HS-27A (cell line): ENCODE data around the gene TMPRSS7.
"Not testable (repeated sequence)": the region's sequence is repeated elsewhere in the genome, so short reads cannot be mapped to it uniquely, and the experiment has no call there.

Experiments
- DNase-seq: peaks from one replicate; pipeline ENCODE4 v3.0.0-alpha.2; 2012; ENCODE audit warnings: low read depth, missing footprints

Gene TMPRSS7

DNA sequence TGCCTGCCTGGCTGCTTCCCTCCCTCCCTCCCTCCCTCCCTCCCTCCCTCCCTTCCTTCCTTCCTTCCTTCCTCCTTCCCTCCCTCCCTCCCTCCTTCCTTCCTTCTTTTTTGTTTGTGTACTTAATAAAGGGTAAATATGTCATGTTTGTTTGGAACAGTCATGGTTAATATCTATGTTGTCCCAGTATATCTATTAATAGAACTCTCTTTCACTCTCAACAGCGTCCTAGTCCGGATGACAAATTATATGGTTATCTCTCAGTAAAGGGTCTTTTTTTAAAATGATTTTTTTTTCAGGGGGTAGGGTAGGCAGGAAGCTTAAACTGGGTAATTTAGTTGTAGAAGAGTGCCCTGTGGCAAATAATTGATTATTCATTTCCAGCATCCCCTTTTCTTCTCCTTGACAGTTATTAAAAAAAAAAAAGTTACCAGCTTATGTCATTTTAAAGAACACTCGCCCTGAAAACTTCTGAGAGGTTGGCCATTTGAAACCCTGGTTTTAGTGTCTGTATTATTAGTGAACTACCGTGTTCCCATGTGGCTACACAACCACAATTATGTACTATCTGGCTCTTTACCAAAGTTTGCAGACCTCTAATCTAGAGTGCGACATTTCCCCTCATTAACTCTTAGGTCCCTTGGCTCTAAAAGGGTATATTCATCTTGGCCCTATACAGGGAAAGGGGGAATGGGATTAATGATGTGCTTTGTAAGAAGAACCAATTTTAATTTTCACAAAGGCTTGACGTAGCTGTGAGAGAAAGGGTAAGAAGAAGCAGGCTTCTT, 22.1 kb upstream of the TMPRSS7 start:
- DNase-seq = no peak

DNA sequence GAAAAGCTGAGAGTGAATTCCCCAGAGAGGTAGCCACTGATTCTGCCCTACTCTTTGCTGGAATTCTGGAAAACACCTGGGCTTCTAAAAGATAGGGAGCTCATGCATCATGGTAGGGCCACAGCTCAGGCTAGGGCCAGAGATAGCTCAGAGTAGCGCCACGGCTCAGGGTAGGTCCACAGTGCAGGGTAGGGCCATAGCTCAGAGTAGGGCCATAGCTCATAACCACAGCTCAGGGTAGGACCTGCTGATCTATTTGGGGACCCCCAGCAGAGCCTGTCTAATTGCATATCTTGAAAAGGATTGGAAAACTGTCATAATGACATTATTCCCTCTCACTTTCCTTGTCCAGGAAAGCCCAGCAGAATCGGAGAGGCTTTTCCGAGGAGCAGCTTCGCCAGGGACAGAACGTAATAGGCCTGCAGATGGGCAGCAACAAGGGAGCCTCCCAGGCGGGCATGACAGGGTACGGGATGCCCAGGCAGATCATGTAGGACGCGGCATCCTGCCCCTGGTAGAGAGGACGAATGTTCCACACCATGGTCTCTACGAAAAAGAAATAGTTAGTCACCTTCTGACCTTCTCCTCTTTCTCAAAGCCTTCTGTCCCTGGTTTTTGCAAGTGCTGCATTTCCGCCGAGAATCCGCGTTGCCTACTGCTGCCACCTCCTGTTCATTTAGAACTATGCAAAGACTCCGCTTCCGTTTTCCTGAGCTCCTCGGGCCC, 21.3 kb upstream of the TMPRSS7 start:
- DNase-seq = no peak

DNA sequence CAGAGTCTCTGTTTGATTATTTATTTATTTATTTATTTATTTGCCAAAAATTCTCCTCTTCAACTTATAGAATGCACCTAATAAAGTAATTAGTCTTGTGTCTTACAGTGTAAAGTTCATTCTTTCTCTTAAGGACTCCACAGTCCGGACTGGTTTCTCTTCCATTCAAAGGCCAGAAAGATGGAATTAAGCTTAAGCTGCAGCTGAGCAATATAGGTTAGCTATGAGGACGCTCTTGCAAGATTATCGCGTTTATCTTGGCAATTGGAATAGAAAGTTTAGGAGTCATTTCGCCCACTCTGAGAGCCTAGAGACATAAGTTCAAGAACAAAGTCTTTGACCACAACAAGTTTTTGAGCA, 20.8 kb upstream of the TMPRSS7 start:
- no peak for DNase-seq

DNA sequence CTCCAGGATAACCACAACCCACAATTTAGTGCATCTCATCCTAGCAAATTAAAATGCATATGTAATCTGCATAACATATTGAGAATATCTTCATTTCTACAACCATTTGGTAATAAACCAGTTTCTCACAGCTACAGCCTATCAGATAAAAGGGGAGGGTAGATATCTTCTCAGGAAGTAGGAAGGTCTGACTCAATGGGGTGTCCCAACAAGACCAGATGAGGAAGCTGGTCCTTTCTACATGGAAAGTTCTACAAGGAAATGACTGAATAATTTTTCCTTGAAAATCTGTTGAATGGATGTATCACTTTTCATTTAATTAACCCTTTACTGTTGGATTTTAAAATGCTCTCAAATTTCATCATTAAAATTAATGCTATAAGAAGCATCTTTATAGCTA, 17.4 kb upstream of the TMPRSS7 start:
- no peak for DNase-seq

DNA sequence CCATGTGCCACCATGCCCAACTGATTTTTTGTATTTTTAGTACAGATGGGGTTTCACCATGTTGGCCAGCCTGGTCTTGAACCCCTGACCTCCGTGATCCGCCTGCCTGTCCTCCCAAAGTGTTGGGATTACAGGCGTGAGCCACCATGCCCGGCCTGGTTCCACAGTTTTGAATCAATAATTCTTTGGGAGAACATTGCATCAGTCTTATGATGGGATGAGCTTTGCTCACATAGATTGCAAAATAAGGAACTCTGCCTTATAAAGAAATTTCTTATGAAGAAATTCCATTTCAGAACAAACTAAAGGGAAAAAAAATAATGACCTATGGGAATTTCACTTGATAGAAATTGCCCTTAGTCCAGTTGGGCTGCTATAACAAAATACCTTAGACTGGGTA, 15.8 kb upstream of the TMPRSS7 start:
- DNase-seq = no peak

DNA sequence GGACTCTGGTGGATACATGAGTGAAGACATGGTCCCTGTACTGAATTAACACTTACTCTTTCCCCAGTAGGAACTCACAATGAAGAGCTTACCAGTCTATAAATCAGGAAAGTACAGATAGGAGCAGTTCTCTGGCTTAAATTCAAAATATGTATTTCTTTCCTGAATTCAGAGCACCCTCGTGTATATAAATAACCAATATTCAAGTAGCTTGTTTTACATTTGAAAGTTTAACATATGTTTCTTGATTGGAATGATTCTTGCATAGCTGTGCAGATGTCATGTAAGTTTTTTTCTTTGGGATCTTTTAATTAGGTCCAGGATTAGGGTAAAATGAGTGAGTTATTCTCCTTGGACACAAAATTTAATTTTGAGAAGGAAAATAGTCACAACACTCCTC, 14.8 kb upstream of the TMPRSS7 start:
- no peak for DNase-seq

DNA sequence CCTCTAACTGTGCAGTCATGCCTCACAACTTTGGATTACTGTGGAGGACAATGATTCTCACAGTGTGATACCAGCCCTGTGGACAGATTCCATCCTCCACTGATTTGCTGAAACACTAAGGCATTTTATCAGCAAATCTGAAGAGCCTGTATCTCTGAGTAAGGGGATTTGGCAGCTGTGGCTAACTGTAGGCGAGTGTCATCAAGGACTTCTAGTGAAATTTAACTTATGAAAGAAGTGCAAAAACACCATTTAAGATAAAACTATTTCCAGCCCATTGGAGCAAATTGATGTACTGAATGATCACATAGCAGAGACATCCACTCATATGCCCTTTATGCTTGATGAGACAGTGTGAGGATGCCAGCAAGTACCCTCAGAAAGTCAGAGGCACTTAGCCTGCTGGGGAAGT, 13.9 kb upstream of the TMPRSS7 start:
- DNase-seq = no peak

DNA sequence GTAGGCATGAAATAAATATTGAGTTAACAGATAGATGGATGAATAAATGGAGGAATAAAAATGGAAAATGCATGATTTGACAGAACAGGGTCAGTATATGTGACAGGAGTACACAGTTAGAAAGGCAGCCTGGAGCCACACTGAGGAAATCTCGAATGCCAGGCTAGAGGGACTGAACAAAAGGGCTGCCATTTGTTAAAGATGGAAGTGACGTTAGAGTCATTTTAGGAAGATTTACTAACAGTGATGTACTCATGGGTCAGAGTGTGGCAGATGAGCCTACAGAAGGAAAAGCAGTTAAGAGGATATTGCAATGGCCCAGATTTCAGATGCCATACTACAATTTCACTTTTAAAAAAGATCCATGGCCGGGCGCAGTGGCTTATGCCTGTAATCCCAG, 7.4 kb upstream of the TMPRSS7 start:
- DNase-seq = no peak

DNA sequence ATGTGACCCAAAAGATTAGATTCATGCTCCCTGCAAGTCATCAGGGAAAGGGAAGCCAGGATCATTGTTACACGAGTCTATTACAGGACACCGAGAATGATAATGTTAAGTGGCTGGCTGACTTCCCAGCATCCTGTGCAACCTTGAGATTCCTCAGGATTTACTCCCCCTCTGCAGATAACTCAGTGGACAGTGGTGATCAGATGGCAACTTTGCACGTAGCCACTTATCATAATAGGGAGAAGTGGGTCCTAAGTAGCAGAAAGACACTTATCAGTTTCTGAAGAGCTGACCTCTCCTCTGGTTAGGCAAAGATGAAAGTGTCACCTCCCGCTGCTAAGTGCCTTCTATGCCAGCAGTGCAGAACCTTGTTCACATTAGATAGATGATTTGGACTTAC, 6.7 kb upstream of the TMPRSS7 start:
- DNase-seq = no peak

DNA sequence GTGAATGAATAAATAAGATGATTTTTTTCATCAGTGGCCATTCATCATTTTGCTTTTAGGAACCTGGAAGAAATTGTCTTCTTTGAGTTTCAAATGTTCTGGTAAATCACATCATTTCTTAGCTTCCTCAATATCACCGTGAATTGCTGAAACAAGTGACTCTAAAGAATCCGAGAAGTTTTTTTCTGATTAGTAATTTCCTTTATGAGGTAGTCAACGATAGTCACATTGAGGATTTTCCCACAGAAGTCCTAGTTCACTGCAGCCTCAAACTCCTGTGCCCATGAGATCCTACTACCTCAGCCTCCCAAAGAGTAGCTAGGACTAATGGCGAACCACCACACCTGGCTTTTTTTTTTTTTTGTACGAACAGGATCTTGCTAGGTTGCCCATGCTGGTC, 3.6 kb upstream of the TMPRSS7 start:
- DNase-seq = no peak

DNA sequence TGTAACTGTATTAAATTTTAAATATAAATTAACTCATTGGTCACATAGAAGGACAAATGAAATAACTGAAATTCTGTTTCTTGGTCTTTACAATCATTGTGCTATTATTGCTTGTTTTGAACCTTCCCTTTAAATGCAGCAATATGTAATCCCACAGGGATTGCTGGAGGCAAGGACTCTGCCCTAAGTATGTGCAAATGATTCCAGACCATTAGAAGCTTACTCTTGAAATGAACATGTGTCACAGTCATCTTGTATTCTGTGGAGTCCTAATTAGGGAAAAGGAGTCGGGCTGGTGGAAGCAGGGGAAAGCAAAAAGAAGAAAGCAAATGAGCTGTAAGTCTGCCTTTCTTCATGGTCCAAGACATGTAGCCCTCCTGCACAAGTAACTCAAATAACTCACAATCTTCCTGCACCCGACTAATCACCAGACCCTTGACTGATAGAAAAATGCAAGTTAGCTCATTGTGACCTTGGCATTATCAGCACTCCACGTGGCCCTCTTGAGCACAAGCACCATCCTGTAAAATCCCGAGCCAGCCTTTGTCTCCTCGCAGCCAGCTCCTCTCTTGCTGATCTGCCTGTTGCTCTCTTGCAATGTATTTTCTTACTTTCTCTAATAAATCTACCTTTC, 2.3 kb upstream of the TMPRSS7 start:
- DNase-seq = no peak

DNA sequence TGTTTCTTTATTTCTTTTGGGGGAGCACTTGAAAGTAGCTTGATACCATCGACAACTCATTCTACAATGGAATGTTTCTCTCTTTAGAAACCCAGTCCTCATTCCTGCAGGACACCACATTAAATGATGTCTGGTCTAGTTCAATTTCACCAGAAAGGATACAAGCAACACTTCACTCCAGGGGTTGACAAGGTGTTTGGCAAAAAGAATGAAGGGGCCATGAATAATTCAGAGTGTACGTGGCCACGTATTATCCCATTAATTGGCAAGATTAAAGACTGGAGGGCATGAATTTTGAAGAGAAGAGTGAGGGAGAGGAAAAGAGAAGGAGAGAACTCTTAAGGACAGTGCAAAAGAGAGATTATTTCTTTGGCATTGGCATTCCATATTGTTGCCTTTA, 705 bp downstream of the TMPRSS7 start:
- no peak for DNase-seq

DNA sequence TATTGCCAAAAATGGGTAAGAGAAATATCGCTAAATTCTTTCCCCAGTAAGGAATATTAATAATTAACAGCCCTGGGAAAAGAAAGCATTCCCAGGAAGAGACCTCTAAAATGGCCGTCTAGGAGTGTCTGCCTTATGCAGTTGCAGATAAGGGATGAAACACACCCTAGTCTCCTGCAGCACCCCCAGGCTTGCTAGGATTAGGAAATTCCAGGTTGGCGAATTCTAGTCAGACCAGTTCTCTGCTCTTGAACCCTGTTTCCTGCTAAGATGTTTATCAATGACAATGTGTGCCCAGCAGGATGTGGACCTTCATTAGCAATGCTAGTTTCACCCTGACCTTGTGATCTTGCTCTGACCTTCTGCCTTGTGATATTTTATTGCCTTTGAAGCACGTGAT, 2.7 kb downstream of the TMPRSS7 start:
- not testable (repeated sequence) for DNase-seq

DNA sequence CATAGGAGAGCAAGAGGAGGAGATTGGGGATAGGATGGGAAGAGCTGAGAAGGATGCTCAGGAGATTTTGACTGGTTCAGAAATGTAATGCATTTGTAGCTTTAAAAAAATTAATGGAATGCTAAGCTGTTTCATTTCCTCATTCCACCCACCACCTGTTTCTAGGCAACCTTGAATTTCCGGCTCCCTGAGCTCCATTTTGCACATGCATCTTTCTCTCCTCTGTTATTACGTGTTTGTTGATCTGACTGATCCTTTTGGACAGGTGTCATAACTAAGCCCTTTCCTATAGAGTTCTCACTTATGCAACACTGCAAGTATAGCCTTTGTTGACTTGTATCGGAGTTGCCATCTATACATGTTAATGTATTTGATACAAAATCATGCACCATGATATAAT, 4.3 kb downstream of the TMPRSS7 start:
- DNase-seq = no peak

DNA sequence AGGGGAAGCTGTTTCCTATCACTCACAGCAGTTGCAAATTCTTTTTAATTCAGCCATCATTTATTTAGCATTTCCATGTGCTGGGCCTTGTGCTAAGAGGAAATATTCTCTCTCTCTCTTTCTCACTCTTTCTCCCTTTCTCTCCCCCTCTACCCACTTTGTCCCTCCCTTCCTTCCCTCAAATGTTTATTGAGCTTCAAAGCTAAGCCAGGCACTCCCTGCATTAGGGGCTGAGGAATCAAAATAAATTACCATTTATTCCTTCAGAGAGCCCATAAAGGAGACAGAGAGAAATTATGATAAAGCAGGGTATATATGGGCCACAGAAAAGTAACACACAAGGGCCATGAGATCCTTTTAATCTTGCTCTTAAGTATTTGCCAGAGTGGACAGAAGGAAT, 6.8 kb downstream of the TMPRSS7 start:
- no peak for DNase-seq

DNA sequence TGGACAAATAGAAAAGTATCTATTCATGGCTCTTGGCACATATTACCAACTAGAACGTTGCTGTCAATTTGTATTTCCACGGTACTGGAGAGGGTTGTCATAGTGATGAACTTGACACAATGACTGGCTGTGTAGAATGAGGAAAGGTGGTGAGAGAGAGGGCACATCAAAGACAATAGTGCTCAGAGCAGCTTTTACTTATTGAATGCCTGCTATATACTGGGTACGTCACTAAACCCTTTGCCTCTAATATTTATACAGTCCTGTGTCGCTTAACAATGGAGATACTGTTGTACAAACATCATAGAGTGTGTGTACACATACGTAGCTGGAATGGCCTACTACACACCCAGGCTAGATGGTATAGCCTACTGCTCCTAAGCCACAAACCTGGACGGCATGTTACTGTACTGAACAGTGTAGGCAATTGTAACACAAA, 8.3 kb downstream of the TMPRSS7 start:
- no peak for DNase-seq

DNA sequence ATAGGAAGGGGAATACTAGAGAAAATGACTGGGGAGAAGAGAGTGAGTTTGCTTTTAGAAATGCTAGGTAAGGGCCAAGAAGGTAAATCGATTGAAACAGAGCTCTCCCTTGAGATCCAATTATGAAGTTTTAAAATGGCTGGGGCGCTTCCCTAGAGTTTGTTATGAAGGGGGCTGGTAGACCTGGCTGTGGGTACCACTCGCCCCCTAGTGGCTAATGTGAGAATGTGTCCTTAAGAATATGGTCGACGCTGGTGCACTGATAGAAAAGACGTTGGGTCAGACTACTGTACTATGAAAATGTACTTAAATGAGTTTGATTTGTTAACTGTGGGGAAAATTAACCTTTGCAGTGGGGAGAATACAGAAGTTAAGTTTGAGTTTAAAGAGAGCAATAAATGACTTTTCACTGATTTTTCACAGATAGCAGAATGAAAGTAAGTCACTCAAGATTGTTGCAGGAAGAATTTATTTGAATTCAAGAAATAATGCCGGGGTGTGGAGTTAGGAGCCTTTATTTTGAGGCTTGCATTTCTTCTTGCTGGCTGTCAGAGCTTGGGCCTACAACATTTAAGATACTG, 9.2 kb downstream of the TMPRSS7 start:
- peak; percentile 42 for DNase-seq

DNA sequence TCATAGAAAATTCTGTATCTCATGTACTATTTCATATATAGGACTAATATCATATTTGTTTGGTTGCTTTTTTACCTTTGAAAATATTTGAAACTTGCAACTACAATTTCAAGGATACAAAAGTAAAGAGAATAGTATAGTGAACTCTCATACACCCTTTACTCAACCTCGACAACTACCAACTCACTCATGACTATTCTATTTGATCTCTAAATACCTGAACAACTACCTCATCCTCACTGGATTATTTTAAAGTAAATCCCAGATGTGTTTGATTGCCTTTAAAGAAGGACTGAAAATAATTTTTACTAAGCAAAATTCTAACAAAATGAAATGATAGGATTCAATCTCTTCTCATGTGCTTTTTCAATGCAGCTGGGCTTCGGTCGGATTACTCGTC, 12.1 kb downstream of the TMPRSS7 start:
- DNase-seq = no peak

DNA sequence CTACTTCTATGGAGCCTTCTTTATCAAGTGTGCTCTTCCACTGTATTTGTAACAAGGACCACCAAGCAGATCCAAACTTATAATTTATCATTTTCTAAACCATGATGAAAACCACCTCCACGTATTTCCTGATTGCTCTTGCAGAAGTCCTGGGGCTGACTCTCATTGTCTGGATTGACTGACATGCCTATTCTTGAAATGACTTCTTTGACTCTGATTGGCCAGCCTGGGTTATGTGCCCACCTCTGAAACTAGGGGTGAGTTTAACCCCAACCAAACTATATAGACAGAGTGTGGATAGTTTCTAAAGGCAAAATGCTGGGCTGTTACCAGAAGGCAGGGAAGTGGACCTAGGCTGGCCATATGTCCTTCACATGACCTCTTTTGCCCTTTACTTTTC, 12.7 kb downstream of the TMPRSS7 start:
- no peak for DNase-seq

DNA sequence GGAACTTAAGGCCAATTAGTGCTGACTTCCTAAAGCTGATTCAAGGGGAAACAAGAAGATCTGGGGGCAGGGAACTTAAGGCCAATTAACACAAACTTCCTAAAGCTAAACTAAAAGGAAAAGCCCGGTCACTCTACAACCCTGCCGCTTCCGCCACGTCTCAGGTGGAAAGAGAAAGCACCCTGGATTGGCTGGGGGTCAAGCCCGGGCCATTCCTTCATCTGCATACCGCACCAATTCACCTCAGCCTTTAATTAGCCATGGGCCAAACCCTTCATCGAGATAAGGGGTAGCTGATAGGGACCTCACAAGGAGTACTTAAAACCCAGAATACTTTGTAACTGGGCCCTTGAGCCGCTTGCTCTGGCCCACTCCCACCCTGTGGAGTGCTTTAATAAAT, 14.4 kb downstream of the TMPRSS7 start:
- DNase-seq = no peak

DNA sequence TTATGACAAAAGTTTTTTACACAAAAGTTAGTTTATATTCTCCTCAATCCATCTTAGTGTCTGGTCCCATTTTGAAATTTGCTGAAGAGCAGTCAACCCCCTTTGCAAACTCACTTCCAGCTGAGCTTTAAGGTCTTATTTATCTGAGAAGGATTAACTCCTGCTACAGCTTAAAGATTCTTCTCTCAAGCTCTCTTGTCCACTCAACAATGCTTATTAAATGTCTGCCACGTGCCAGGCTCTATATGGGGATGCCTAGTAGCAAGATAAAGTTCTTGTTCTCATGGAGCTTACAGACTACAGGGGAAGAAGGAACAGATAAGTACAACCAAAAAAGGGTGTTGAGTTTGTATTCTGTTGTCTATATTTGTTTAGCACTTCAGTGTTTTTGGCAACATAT, 18.7 kb downstream of the TMPRSS7 start:
- no peak for DNase-seq

DNA sequence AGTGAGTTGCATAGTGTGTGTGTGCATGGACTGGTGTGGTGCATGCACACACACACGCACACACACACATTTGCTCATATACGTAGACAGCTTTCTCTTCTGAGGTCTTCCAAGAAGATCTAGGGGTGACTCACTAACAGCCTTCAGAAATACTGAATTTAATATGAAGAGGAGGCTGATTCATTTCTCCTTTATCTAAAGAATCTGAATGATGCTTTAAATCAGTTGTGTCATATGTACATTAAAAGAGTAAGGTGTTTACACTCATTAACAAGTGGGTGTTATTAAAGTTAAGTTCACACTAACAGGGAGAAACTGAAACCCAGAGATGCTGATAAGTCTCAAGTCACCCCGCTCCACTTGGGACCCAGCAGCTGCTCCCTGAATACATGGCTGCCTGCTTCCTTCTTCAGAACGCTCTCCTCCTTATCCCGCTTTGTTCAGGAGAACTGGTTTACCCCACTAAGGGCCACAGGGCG, 22.0 kb downstream of the TMPRSS7 start:
- DNase-seq = peak; percentile 58

DNA sequence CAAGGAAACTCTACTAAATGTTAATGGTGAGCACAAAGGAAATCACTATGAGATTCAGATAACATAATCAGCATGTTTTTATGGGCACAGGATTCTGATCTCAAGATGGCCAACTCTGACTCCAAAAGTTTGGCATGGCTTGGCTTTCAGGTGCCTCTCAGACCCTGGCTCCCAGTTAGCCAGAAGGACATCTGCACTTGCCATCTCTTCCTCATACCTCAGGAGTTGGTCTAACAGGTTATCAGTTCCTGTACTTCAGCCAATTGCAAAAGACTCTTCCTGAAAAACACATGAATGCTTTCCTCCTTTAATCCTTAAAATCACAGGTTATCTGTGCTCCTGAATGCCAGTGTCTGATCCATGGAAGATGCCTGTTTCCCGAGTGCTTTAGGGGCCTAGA, 25.0 kb downstream of the TMPRSS7 start:
- DNase-seq = no peak
